HCT116 (cell line): ENCODE data around the gene NOLC1. TPM values are rescaled to one million over a fixed set of nuclear protein-coding genes. Genes with fewer than 3 reads are reported as not detected.

Experiments
- ATAC-seq: fragments of 200-7000 bp; cut with Tn5 transposase; 2 replicates; pipeline ENCODE4 v1.9.1; 2020; ENCODE audit warnings: mild to moderate bottlenecking, moderate library complexity
- BruUV-seq: library from RNA; stranded (reverse); fragments of 400-500 nt; replicated peaks from 2 replicates; lab custom pipeline; 2021; lab: Mats Ljungman, UMichigan
- CTCF ChIA-PET: fragments of 300-600 bp; sonication (Branson Sonifier 250); formaldehyde crosslinking; loops from one replicate; lab custom pipeline; 2021; ENCODE audit warnings: antibody characterized with exemption; lab: Charles Lee
- POLR2A ChIA-PET: fragments of 300-600, 350-600 bp; sonication (Branson Sonifier 250); formaldehyde crosslinking; loops from one replicate; lab custom pipeline; 2021; ENCODE audit warnings: antibody characterized with exemption; lab: Charles Lee
- RAD21 ChIA-PET, 2 experiments: fragments of 300-600 bp; sonication (Branson Sonifier 250); formaldehyde crosslinking; loops; one replicate each; lab custom pipeline; 2023; ENCODE audit warnings: low total read pairs in 2 of 2; ENCODE audit not compliant: uncharacterized antibody in 2 of 2, unreplicated experiment in 2 of 2, low non-redundant PET in 1 of 2; lab: Charles Lee
- DNase-seq: peaks from one replicate; pipeline ENCODE4 v3.0.0-alpha.2; 2010; ENCODE audit warnings: low read depth, low spot score
- H2AFZ ChIP-seq: fragments of 200-600 bp; shearing (Covaris generic), sonication (generic); 2 replicates; pipeline ENCODE4 v1.6.1; 2017; ENCODE audit warnings: low read depth, mixed run types, mixed read lengths, antibody characterized with exemption, low read length; ENCODE audit not compliant: poor library complexity, severe bottlenecking
- H3K27ac ChIP-seq: 2 replicates; pipeline ENCODE4 v1.5.1; 2012; ENCODE audit warnings: low read depth, low read length
- H3K27me3 ChIP-seq: fragments of 200-600 bp; sonication (generic); 2 replicates; pipeline ENCODE4 v1.6.1; 2016; ENCODE audit warnings: mixed run types, low read length, mixed read lengths; ENCODE audit not compliant: insufficient read depth
- H3K36me3 ChIP-seq, 2 experiments: fragments of 200-500 bp in 1 of 2; fragments of 200-600 bp in 1 of 2; sonication (Bioruptor generic) in 1 of 2; sonication (generic) in 1 of 2; 2 replicates each; pipeline versions ENCODE4 v1.5.1 to v1.6.1; 2014 to 2016; ENCODE audit warnings: low read length in 2 of 2, inconsistent platforms in 1 of 2, mixed read lengths in 1 of 2, mixed run types in 1 of 2; ENCODE audit not compliant: insufficient read depth in 2 of 2, control insufficient read depth in 1 of 2
- H3K4me1 ChIP-seq, 2 experiments: fragments of 200-600 bp in 1 of 2; sonication (generic) in 1 of 2; 2 replicates each; pipeline versions ENCODE4 v1.5.1 to v1.6.1; 2012 to 2017; ENCODE audit warnings: low read length in 2 of 2, inconsistent platforms in 1 of 2, mild to moderate bottlenecking in 1 of 2, mixed read lengths in 1 of 2, mixed run types in 1 of 2, moderate library complexity in 1 of 2; ENCODE audit not compliant: insufficient read depth in 2 of 2, control insufficient read depth in 1 of 2
- H3K4me2 ChIP-seq: fragments of 200-600 bp; sonication (generic); 2 replicates; pipeline ENCODE4 v1.6.1; 2017; ENCODE audit warnings: mixed run types, low read length, mixed read lengths
- H3K4me3 ChIP-seq, 2 experiments: fragments of 200-600 bp in 1 of 2; sonication (generic) in 1 of 2; replicated peaks in 1 of 2; 2 replicates each; pipeline ENCODE4 v1.5.1; 2011 to 2016; ENCODE audit warnings: low read length in 2 of 2, control low read depth in 1 of 2, low read depth in 1 of 2, mild to moderate bottlenecking in 1 of 2, mixed read lengths in 1 of 2, mixed run types in 1 of 2
- H3K79me2 ChIP-seq: fragments of 200-600 bp; sonication (generic); 2 replicates; pipeline ENCODE4 v1.6.1; 2017; ENCODE audit warnings: mild to moderate bottlenecking, mixed run types, low read length, moderate library complexity, mixed read lengths; ENCODE audit not compliant: insufficient read depth
- H3K9ac ChIP-seq: fragments of 200-600 bp; sonication (generic); 2 replicates; pipeline ENCODE4 v1.6.1; 2016; ENCODE audit warnings: low read length, mixed read lengths
- H3K9me2 ChIP-seq: fragments of 200-600 bp; sonication (generic), shearing (Covaris generic); 2 replicates; pipeline ENCODE4 v1.6.1; 2017; ENCODE audit warnings: mixed run types, mild to moderate bottlenecking, moderate library complexity; ENCODE audit not compliant: insufficient read depth
- H3K9me3 ChIP-seq, 2 experiments: fragments of 200-500 bp in 1 of 2; fragments of 200-600 bp in 1 of 2; sonication (Bioruptor generic) in 1 of 2; sonication (generic) in 1 of 2; 2 replicates each; pipeline ENCODE4 v1.6.1; 2014 to 2017; ENCODE audit warnings: low read length in 2 of 2, mixed read lengths in 2 of 2, inconsistent platforms in 1 of 2, low read depth in 1 of 2, mild to moderate bottlenecking in 1 of 2, mixed run types in 1 of 2, moderate library complexity in 1 of 2; ENCODE audit not compliant: control insufficient read depth in 1 of 2, insufficient read depth in 1 of 2
- H4K20me1 ChIP-seq: fragments of 200-600 bp; sonication (generic), shearing (Covaris generic); 2 replicates; pipeline ENCODE4 v1.6.1; 2017; ENCODE audit warnings: mixed run types, mild to moderate bottlenecking, moderate library complexity; ENCODE audit not compliant: insufficient read depth
- CBX3 ChIP-seq: IDR thresholded peaks from 2 replicates; pipeline ENCODE4 v1.6.1; 2012; ENCODE audit warnings: low read depth
- CEBPB ChIP-seq: IDR thresholded peaks from 2 replicates; pipeline ENCODE4 v1.6.1; 2012; ENCODE audit warnings: low read depth
- EGR1 ChIP-seq: IDR thresholded peaks from 2 replicates; pipeline ENCODE4 v1.6.1; 2012; ENCODE audit warnings: low read depth
- ELF1 ChIP-seq: IDR thresholded peaks from 2 replicates; pipeline ENCODE4 v1.6.1; 2012; ENCODE audit warnings: low read depth, borderline replicate concordance
- EZH2 ChIP-seq: fragments of 200-600 bp; sonication (generic); IDR thresholded peaks from 2 replicates; pipeline ENCODE4 v1.6.1; 2017; ENCODE audit warnings: antibody characterized with exemption, mixed run types
- FOSL1 ChIP-seq: IDR thresholded peaks from 2 replicates; pipeline ENCODE4 v1.6.1; 2012; ENCODE audit warnings: low read depth
- POLR2A ChIP-seq: IDR thresholded peaks from 2 replicates; pipeline ENCODE4 v1.7.0; 2011; ENCODE audit warnings: borderline replicate concordance; ENCODE audit not compliant: insufficient read depth, insufficient read length; ENCODE audit errors: extremely low read depth
- POLR2AphosphoS5 ChIP-seq: IDR thresholded peaks from 2 replicates; pipeline ENCODE4 v1.6.1; 2011; ENCODE audit warnings: mild to moderate bottlenecking, low read depth, low read length, moderate library complexity
- SP1 ChIP-seq: IDR thresholded peaks from 2 replicates; pipeline ENCODE4 v1.6.1; 2012; ENCODE audit warnings: low read depth
- SRF ChIP-seq: IDR thresholded peaks from 2 replicates; pipeline ENCODE4 v1.6.1; 2012; ENCODE audit warnings: low read depth
- TCF7L2 ChIP-seq: IDR thresholded peaks from 2 replicates; pipeline ENCODE4 v1.7.0; 2011; ENCODE audit warnings: borderline replicate concordance, inconsistent platforms; ENCODE audit not compliant: insufficient read depth, insufficient read length; ENCODE audit errors: extremely low read depth
- ZFX ChIP-seq: fragments of 450-650 bp; IDR thresholded peaks from 2 replicates; pipeline ENCODE4 v1.6.1; 2017
- ZNF274 ChIP-seq: fragments of 200-500 bp; sonication (Bioruptor generic); IDR thresholded peaks from 2 replicates; pipeline ENCODE4 v1.6.1; 2014; ENCODE audit warnings: mild to moderate bottlenecking, low read depth, low read length, inconsistent platforms
- intact Hi-C: fragments of 100-400 bp; cut with micrococcal nuclease; formaldehyde crosslinking; loops from 2 replicates; pipeline ENCODE4 v1.10.0; 2022
- total RNA-seq: library from RNA; stranded (reverse); gene quantifications from one replicate; pipeline ENCODE4 v1.2.1, GENCODE V29; 2021; ENCODE audit not compliant: unreplicated experiment
- TF ChIP-seq, protein P1 (sequence below): IDR thresholded peaks from 2 replicates; pipeline ENCODE4 v1.6.1; 2011; ENCODE audit warnings: mild to moderate bottlenecking, low read length, moderate library complexity; ENCODE audit not compliant: insufficient replicate concordance; ENCODE audit errors: extremely low read depth
- TF ChIP-seq, protein P2 (sequence below): IDR thresholded peaks from 2 replicates; pipeline ENCODE4 v1.6.1; 2012

NOLC1 gene
- total RNA-seq, 1 experiment from 2014 or later: 231 TPM

DNA sequence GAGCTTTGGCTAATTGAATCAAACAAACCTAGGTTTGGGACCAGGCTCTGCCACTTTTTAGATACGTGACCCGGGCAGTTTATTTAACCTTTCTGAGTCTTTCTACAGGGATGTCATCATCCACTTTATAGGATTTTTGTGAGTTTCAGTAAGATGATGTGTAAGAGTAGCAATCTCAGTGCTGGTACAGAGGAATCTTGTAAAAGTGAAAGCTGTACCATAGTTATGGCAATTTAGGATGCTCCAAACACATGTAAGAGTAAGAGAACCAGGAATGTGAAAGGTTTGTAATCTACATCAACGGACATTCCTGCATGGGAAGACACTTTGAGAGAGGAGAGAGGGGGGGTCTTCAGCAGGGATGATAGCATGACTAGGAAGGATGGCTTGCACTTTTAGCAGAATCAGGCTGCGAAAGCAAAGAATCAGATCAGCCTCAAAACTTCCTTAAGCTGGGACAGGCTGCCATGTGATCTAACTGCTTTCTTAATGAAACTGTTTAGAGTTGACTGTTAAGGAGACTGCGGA is 968 bp downstream of the NOLC1 start:
- ATAC-seq: no peak
- ChIA-PET POLR2A (interaction anchor here (1.2 to 1.5 kb wide), 3 partner anchors 27 to 350 kb away, joined by 3 read pairs; no protein-coding TSS in a partner anchor), CTCF (interaction anchor here (1.5 to 2.0 kb wide), 2 partner anchors 77 to 80 kb away, joined by 3 to 11 read pairs; no protein-coding TSS in a partner anchor), RAD21 (no interaction called here)
- Histone ChIP-seq H4K20me1 (peaks cover 17% of the 10 kb centered on the region; the same call in 1 of the 2 replicates), H3K36me3 (peaks cover 38 to 62% of the 10 kb centered on the region in 2 experiments), H3K27me3 (no peaks in the 10 kb centered on the region), H3K9me2 (no peaks in the 10 kb centered on the region), H3K9ac (peak overlapping the region; percentile 98), H3K79me2 (peaks cover 77% of the 10 kb centered on the region), H3K4me3 (peak overlapping the region; percentile 89 to 97), H3K4me2 (peak overlapping the region; percentile 77), H2AFZ (no peak overlapping the region), H3K27ac (peak overlapping the region; percentile 76), H3K9me3 (no peaks in the 10 kb centered on the region), H3K4me1 (peaks cover 27 to 45% of the 10 kb centered on the region in 2 experiments)
- TF ChIP-seq ZFX (no peak), EGR1 (no peak), TCF7L2 (no peak), POLR2AphosphoS5 (no peak), CEBPB (no peak), FOSL1 (no peak), ELF1 (no peak), ZNF274 (no peak), SP1 (no peak), CBX3 (no peak), EZH2 (no peak), SRF (no peak), POLR2A (no peak)
- TF ChIP-seq, protein P1, sequence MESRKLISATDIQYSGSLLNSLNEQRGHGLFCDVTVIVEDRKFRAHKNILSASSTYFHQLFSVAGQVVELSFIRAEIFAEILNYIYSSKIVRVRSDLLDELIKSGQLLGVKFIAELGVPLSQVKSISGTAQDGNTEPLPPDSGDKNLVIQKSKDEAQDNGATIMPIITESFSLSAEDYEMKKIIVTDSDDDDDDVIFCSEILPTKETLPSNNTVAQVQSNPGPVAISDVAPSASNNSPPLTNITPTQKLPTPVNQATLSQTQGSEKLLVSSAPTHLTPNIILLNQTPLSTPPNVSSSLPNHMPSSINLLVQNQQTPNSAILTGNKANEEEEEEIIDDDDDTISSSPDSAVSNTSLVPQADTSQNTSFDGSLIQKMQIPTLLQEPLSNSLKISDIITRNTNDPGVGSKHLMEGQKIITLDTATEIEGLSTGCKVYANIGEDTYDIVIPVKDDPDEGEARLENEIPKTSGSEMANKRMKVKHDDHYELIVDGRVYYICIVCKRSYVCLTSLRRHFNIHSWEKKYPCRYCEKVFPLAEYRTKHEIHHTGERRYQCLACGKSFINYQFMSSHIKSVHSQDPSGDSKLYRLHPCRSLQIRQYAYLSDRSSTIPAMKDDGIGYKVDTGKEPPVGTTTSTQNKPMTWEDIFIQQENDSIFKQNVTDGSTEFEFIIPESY: no peak
- TF ChIP-seq, protein P2, sequence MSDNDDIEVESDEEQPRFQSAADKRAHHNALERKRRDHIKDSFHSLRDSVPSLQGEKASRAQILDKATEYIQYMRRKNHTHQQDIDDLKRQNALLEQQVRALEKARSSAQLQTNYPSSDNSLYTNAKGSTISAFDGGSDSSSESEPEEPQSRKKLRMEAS: no peak
- DNase-seq: no peak
- intact Hi-C loops: loop anchor here (5.0 kb wide), 1 partner anchor 349 kb away; the partner anchor contains the start of genes ACTR1A and SUFU
- BruUV-seq: no TSS peak
